ENCODE measurements around the gene STXBP6. TPM values are rescaled to one million over a fixed set of nuclear protein-coding genes. Genes with fewer than 3 reads are reported as not detected.

The STXBP6 gene
- total RNA-seq, 1 donor from 2014 or later: 17.7 TPM

DNA sequence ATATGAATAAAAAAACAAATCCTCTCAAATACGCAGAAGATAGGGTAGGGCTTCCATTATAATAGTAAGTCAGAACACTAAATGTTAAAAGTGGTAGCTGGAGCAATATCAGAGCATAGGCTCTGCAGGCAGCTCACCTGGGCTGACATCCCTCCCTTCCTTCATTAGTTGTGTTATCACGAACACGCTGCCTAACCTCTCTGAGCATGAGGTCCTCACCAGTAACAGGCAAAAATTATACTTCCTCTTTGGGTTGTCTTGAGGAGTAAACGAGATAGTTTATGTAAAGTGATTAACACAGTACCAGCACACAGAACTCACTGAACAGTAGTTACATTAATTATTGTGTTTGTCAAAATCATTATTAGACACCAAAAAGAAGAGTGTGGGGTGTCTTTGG is 154.3 kb downstream of the STXBP6 start:
- H3K4me1 ChIP-seq (ENCODE audit: control insufficient read depth in 3 of 3, insufficient read depth in 3 of 3, low read length in 3 of 3): no peaks in the 10 kb centered on the region
- no peaks in the 10 kb centered on the region for H3K36me3 ChIP-seq (ENCODE audit: control insufficient read depth in 3 of 3, insufficient read depth in 3 of 3, low read length in 3 of 3)
- H3K27ac ChIP-seq (ENCODE audit: low read depth, low read length): peak overlapping the region; percentile 17
- peaks cover 0 to 4% (median 0%) of the 10 kb centered on the region in 3 donors for H3K9me3 ChIP-seq (ENCODE audit: control insufficient read depth in 3 of 3, low read length in 3 of 3)
- no peak overlapping the region for H3K9ac ChIP-seq (ENCODE audit: low read depth in 1 of 3, low read length in 3 of 3)
- H3K27me3 ChIP-seq (ENCODE audit: control insufficient read depth in 3 of 3, insufficient read depth in 3 of 3, low read length in 3 of 3): no peaks in the 10 kb centered on the region
- no peak overlapping the region for H3K4me3 ChIP-seq (ENCODE audit: low read length in 3 of 3)

DNA sequence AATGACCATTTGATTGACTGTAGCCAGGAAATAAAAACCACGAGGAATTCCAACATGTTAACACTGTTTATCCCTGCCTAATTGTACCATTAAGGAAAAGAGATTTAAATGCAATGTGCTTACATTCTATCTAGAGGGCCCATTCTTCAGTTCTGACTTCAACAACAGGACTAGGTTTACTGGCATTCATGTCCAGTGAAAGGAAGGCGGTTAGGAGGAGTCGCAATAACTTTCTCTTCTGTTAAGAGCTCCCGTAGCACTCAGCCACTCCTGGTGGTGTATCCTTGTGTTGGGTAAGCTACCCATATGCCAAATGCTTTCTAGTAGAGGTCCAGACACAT is 154.7 kb downstream of the STXBP6 start:
- no peaks in the 10 kb centered on the region for H3K27me3 ChIP-seq (ENCODE audit: control insufficient read depth in 3 of 3, insufficient read depth in 3 of 3, low read length in 3 of 3)
- peak overlapping the region; percentile 17 for H3K27ac ChIP-seq (ENCODE audit: low read depth, low read length)
- H3K4me3 ChIP-seq (ENCODE audit: low read length in 3 of 3): peak overlapping the region in 1 of 3 donors; percentile 2
- no peaks in the 10 kb centered on the region for H3K36me3 ChIP-seq (ENCODE audit: control insufficient read depth in 3 of 3, insufficient read depth in 3 of 3, low read length in 3 of 3)
- H3K4me1 ChIP-seq (ENCODE audit: control insufficient read depth in 3 of 3, insufficient read depth in 3 of 3, low read length in 3 of 3): no peaks in the 10 kb centered on the region
- no peak overlapping the region for H3K9ac ChIP-seq (ENCODE audit: low read depth in 1 of 3, low read length in 3 of 3)
- peaks cover 0 to 4% (median 0%) of the 10 kb centered on the region in 3 donors for H3K9me3 ChIP-seq (ENCODE audit: control insufficient read depth in 3 of 3, low read length in 3 of 3)

DNA sequence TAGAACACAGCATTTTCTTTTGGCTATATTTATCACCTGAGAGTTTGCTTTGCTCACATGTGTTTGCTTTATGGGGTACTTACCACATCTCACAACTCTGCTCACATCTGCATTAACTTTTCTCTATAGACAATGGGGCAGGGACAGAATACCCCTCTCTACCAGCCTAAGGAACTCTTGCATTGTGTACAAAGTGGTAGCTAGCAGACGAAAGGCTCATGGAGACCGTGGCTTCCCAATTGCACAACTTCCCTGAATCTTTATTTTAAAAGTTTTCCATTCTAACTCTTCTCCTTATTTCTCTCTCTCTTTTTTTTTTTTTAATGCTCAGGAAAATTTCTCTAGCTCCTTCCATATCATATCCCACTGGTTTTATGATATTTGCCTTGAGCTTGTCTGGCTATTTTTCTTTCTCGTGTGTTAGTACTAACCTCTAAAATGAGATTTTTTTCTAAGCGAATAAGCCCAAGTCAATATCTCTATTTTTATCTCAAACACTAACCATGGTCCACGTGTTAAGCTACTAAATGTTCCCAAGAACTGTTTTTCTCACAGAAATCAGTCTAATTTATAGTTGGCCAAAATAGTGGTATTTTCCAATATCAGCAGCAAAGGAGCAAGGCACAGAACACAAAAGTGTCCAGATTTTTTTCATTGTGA is 155.2 kb downstream of the STXBP6 start:
- H3K36me3 ChIP-seq (ENCODE audit: control insufficient read depth in 3 of 3, insufficient read depth in 3 of 3, low read length in 3 of 3): no peaks in the 10 kb centered on the region
- H3K9ac ChIP-seq (ENCODE audit: low read depth in 1 of 3, low read length in 3 of 3): no peak overlapping the region
- H3K4me3 ChIP-seq (ENCODE audit: low read length in 3 of 3): no peak overlapping the region
- H3K4me1 ChIP-seq (ENCODE audit: control insufficient read depth in 3 of 3, insufficient read depth in 3 of 3, low read length in 3 of 3): no peaks in the 10 kb centered on the region
- H3K27me3 ChIP-seq (ENCODE audit: control insufficient read depth in 3 of 3, insufficient read depth in 3 of 3, low read length in 3 of 3): no peaks in the 10 kb centered on the region
- H3K27ac ChIP-seq (ENCODE audit: low read depth, low read length): peak overlapping the region; percentile 17
- peaks cover 0 to 8% (median 0%) of the 10 kb centered on the region in 3 donors for H3K9me3 ChIP-seq (ENCODE audit: control insufficient read depth in 3 of 3, low read length in 3 of 3)

DNA sequence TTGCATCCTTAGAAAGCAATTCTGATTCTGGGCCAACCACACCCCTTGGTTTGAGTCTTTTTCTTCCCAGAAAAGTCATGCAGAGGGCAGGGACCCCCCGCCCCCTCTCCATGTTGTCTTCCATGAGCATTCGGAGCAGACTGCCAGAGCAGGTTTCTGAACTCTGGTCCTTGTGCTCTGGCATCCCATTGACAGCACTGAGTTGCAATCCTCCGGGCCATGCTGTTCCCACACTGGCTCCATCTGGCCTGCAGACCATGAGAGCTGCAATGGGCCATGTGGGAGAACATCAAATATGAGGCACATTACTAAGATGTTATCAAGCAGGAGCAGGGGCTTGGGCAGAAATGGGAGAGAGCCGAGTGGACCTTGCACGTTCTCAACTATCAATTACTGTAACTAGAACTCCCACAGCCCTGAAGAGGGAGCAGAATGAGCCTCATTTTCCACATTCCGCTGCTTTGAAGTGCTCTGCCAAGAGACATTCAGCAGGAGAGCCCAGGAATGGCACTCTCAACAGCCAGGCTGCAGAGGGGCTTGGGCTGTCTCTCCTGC is 157.4 kb downstream of the STXBP6 start:
- no peaks in the 10 kb centered on the region for H3K4me1 ChIP-seq (ENCODE audit: control insufficient read depth in 3 of 3, insufficient read depth in 3 of 3, low read length in 3 of 3)
- peaks cover 0 to 8% (median 0%) of the 10 kb centered on the region in 3 donors for H3K9me3 ChIP-seq (ENCODE audit: control insufficient read depth in 3 of 3, low read length in 3 of 3)
- H3K27me3 ChIP-seq (ENCODE audit: control insufficient read depth in 3 of 3, insufficient read depth in 3 of 3, low read length in 3 of 3): no peaks in the 10 kb centered on the region
- H3K4me3 ChIP-seq (ENCODE audit: low read length in 3 of 3): no peak overlapping the region
- no peak overlapping the region for H3K27ac ChIP-seq (ENCODE audit: low read depth, low read length)
- no peak overlapping the region for H3K9ac ChIP-seq (ENCODE audit: low read depth in 1 of 3, low read length in 3 of 3)
- H3K36me3 ChIP-seq (ENCODE audit: control insufficient read depth in 3 of 3, insufficient read depth in 3 of 3, low read length in 3 of 3): no peaks in the 10 kb centered on the region

DNA sequence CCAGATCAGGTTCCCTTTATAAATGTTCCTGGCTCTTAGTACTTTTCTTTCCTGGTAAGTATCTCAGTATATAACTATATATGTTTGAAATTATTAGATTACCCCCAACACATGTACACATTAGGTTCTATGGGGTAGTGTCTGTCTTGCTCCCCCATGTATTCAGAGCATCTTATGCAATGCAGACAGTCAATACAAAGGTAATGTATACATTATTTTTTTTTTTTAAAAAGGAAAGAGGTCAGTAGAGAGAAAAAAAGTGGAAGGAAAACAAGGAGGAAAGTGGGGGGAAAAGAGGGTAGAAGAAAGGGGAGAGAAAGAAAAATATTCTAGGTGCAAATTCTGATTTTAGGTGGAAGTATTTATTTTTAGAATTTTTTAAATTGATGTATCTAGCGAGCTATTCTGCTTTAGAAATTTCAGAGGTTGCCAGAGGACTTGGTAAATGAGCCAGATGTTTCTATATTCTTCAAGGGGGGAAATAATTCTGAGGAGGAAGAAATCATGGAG is 157.9 kb downstream of the STXBP6 start:
- Histone ChIP-seq H3K36me3 (ENCODE audit: control insufficient read depth in 3 of 3, insufficient read depth in 3 of 3, low read length in 3 of 3) (no peaks in the 10 kb centered on the region), H3K9me3 (ENCODE audit: control insufficient read depth in 3 of 3, low read length in 3 of 3) (peaks cover 0 to 8% (median 0%) of the 10 kb centered on the region in 3 donors), H3K27me3 (ENCODE audit: control insufficient read depth in 3 of 3, insufficient read depth in 3 of 3, low read length in 3 of 3) (no peaks in the 10 kb centered on the region), H3K9ac (ENCODE audit: low read depth in 1 of 3, low read length in 3 of 3) (no peak overlapping the region), H3K27ac (ENCODE audit: low read depth, low read length) (no peak overlapping the region), H3K4me3 (ENCODE audit: low read length in 3 of 3) (no peak overlapping the region), H3K4me1 (ENCODE audit: control insufficient read depth in 3 of 3, insufficient read depth in 3 of 3, low read length in 3 of 3) (no peaks in the 10 kb centered on the region)

DNA sequence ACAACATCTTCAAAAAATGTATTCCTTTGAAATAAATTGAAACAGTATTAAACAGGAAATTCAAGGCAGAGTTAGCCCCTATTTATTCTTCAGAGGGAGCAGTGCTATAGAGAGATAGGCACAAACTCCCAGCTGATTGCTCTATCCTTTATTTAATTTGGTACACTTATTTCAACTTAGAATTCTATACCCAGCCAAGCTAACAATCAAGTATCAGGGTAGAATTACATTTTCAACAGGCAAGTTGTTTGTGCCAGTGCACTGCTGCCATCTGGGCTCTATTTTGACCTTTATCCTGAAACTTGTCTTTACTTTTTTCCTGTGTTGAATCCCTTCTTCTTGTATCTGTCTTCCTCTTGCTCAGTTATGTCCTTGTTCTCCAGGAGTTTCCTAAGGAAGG is 159.2 kb downstream of the STXBP6 start:
- no peak overlapping the region for H3K9ac ChIP-seq (ENCODE audit: low read depth in 1 of 3, low read length in 3 of 3)
- peaks cover 0 to 8% (median 0%) of the 10 kb centered on the region in 3 donors for H3K9me3 ChIP-seq (ENCODE audit: control insufficient read depth in 3 of 3, low read length in 3 of 3)
- no peaks in the 10 kb centered on the region for H3K27me3 ChIP-seq (ENCODE audit: control insufficient read depth in 3 of 3, insufficient read depth in 3 of 3, low read length in 3 of 3)
- H3K36me3 ChIP-seq (ENCODE audit: control insufficient read depth in 3 of 3, insufficient read depth in 3 of 3, low read length in 3 of 3): no peaks in the 10 kb centered on the region
- H3K27ac ChIP-seq (ENCODE audit: low read depth, low read length): no peak overlapping the region
- H3K4me3 ChIP-seq (ENCODE audit: low read length in 3 of 3): no peak overlapping the region
- no peaks in the 10 kb centered on the region for H3K4me1 ChIP-seq (ENCODE audit: control insufficient read depth in 3 of 3, insufficient read depth in 3 of 3, low read length in 3 of 3)

DNA sequence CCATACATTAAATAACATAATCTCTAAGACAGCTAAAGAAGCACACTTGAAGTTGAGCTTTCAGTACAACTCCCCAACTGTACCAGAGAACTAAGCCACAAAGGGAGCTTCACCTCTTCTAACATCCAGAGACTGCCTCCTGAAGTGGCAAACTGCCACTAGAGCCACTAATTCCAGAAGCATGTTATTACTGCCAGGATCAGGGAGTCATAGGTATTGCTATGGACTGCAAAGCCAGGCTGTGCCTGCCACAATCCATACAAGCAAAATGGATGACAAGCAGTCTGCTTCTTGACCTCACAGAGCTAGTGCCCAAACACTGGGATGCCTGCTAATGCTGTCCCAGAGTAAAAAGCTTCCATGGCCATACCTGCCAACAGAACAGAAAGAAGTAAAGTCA is 160.1 kb downstream of the STXBP6 start:
- no peak overlapping the region for H3K9ac ChIP-seq (ENCODE audit: low read depth in 1 of 3, low read length in 3 of 3)
- H3K27me3 ChIP-seq (ENCODE audit: control insufficient read depth in 3 of 3, insufficient read depth in 3 of 3, low read length in 3 of 3): no peaks in the 10 kb centered on the region
- H3K9me3 ChIP-seq (ENCODE audit: control insufficient read depth in 3 of 3, low read length in 3 of 3): peaks cover 0 to 8% (median 0%) of the 10 kb centered on the region in 3 donors
- no peak overlapping the region for H3K27ac ChIP-seq (ENCODE audit: low read depth, low read length)
- H3K36me3 ChIP-seq (ENCODE audit: control insufficient read depth in 3 of 3, insufficient read depth in 3 of 3, low read length in 3 of 3): no peaks in the 10 kb centered on the region
- H3K4me1 ChIP-seq (ENCODE audit: control insufficient read depth in 3 of 3, insufficient read depth in 3 of 3, low read length in 3 of 3): no peaks in the 10 kb centered on the region
- no peak overlapping the region for H3K4me3 ChIP-seq (ENCODE audit: low read length in 3 of 3)

DNA sequence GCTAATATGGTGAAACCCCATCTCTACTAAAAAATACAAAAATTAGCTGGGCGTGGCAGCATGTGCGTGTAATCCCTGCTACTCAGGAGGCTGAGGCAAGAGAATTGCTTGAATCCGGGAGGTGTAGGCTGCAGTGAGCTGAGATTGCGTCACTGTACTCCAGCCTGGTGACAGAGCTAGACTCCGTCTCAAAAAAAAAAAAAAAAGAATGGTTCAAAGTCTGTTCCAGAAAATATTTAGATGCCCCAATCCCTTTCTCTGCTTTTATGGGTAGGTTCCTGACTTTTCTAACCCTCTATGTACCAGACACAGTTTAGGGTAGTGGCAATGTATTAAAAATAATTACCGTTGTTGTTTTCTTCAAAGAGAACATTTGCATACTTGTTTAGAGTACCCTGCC is 161.4 kb downstream of the STXBP6 start:
- Histone ChIP-seq H3K27me3 (ENCODE audit: control insufficient read depth in 3 of 3, insufficient read depth in 3 of 3, low read length in 3 of 3) (no peaks in the 10 kb centered on the region), H3K4me3 (ENCODE audit: low read length in 3 of 3) (no peak overlapping the region), H3K36me3 (ENCODE audit: control insufficient read depth in 3 of 3, insufficient read depth in 3 of 3, low read length in 3 of 3) (no peaks in the 10 kb centered on the region), H3K27ac (ENCODE audit: low read depth, low read length) (no peak overlapping the region), H3K4me1 (ENCODE audit: control insufficient read depth in 3 of 3, insufficient read depth in 3 of 3, low read length in 3 of 3) (no peaks in the 10 kb centered on the region), H3K9ac (ENCODE audit: low read depth in 1 of 3, low read length in 3 of 3) (no peak overlapping the region), H3K9me3 (ENCODE audit: control insufficient read depth in 3 of 3, low read length in 3 of 3) (peaks cover 0 to 8% (median 0%) of the 10 kb centered on the region in 3 donors)

DNA sequence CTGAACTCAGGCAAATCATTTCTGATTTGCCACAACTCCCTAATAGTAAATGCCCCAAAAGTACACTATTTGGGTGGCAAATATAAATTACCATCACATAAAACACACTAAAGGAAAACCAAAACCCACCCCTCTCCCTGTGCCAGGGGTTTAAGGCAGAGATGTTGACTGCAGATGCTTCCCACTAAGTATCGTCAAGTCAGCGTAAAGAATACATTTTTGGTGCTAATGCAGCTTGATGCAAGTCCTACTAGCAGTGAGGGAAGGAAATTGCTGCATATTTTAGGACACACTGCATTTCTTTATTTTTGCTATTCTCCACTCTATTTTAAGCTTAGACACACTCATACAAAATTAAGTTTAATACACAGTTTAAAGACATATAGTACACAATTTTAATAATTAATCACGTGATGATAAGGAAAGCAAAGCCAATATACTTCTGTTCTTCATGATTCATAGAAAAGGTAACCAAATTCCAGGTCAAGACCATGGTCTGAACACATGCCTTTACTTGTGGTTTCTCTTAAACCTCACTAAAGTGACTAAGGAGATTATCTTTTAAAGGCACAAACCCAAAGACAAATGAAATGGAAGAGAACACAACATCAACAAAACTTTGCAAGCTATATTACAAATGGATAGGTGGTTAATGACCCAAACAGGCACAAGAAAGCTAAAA is 162.2 kb downstream of the STXBP6 start:
- H3K27me3 ChIP-seq (ENCODE audit: control insufficient read depth in 3 of 3, insufficient read depth in 3 of 3, low read length in 3 of 3): no peaks in the 10 kb centered on the region
- peaks cover 0 to 8% (median 0%) of the 10 kb centered on the region in 3 donors for H3K9me3 ChIP-seq (ENCODE audit: control insufficient read depth in 3 of 3, low read length in 3 of 3)
- H3K27ac ChIP-seq (ENCODE audit: low read depth, low read length): no peak overlapping the region
- no peak overlapping the region for H3K4me3 ChIP-seq (ENCODE audit: low read length in 3 of 3)
- no peak overlapping the region for H3K9ac ChIP-seq (ENCODE audit: low read depth in 1 of 3, low read length in 3 of 3)
- H3K4me1 ChIP-seq (ENCODE audit: control insufficient read depth in 3 of 3, insufficient read depth in 3 of 3, low read length in 3 of 3): no peaks in the 10 kb centered on the region
- no peaks in the 10 kb centered on the region for H3K36me3 ChIP-seq (ENCODE audit: control insufficient read depth in 3 of 3, insufficient read depth in 3 of 3, low read length in 3 of 3)

DNA sequence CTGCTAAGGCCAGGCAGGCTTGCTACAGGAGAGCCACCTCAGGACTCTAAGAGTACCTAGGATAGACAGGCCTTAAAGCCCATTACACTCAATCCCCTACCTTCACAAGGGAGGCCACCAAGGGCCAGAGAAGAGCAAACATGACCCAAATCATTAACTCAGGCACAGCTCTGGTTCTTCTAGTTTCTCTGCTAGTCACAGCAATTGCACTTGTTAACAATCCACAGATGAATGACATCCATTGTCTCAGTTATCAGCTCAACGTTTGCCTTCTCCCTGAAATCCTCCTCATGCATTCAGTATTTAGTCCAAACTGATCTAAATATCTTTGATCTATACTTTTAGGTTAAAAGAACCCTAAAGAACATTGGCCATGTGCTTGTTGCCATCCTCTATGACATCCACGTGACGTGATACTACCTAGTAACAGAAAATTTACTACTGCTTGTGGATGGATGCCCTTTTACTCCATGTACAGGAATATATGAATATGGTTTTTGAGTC is 164.5 kb downstream of the STXBP6 start:
- Histone ChIP-seq H3K36me3 (ENCODE audit: control insufficient read depth in 3 of 3, insufficient read depth in 3 of 3, low read length in 3 of 3) (no peaks in the 10 kb centered on the region), H3K27me3 (ENCODE audit: control insufficient read depth in 3 of 3, insufficient read depth in 3 of 3, low read length in 3 of 3) (no peaks in the 10 kb centered on the region), H3K4me1 (ENCODE audit: control insufficient read depth in 3 of 3, insufficient read depth in 3 of 3, low read length in 3 of 3) (peaks cover under 1 to 4% (median 2%) of the 10 kb centered on the region in 3 donors), H3K4me3 (ENCODE audit: low read length in 3 of 3) (no peak overlapping the region), H3K27ac (ENCODE audit: low read depth, low read length) (no peak overlapping the region), H3K9ac (ENCODE audit: low read depth in 1 of 3, low read length in 3 of 3) (no peak overlapping the region), H3K9me3 (ENCODE audit: control insufficient read depth in 3 of 3, low read length in 3 of 3) (peaks cover 0 to 4% (median 0%) of the 10 kb centered on the region in 3 donors)

Data from skeletal muscle tissue (tissue), 4 donors.